CD4-positive, alpha-beta T cell treated with Interleukin-4 for 4 hours (primary cell): ENCODE data around the gene TP53BP2.
A peak's percentile ranks its signal among the peaks of the same experiment; 100 is the strongest.
"Not testable (repeated sequence)": the region's sequence is repeated elsewhere in the genome, so short reads cannot be mapped to it uniquely, and the experiment has no call there.

ENCODE experiments used
- DNase-seq: peaks from one replicate; pipeline ENCODE4 v3.0.0-alpha.2; 2020

TP53BP2 gene

DNA sequence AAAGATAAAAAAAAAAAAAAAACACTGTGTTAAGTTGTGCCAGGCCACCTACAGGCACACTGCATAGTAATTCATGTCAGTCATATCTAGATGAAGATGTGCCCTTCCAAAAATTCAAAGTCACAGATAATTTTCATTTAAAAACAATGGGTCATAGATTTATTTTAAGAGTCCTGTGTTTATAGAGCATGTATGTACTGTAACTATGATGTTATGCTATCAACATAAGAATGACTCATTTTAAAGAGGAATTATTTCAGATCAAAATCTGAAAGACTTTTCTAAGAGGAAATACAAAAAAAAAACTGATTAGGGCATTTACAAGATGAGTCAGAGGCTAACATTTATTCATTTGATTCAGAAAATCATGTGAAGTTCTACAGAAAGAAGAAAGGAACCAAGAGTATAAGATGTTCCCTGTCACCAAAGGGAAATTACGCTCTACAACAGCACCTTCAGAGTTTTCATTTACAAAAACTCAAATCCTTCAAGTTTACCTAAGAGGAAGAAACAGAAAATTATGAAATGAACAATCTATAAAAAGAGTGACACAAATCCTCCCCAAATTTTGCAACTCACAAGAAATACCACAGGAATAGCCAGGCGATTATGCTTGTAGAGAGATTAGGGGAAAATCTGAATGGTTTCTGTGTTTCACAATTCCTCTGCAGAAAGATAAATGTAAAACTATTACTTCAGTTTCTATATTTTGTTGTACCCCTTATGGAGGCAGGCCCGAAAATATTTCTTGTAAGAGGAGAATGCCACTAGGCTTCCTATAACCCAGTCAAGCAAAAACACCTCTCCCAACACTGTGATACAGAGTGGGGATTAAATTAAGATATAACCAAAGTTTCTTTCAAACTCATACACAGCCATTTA lies 13.8 kb downstream of the TP53BP2 start:
- DNase-seq = peak; percentile 82

DNA sequence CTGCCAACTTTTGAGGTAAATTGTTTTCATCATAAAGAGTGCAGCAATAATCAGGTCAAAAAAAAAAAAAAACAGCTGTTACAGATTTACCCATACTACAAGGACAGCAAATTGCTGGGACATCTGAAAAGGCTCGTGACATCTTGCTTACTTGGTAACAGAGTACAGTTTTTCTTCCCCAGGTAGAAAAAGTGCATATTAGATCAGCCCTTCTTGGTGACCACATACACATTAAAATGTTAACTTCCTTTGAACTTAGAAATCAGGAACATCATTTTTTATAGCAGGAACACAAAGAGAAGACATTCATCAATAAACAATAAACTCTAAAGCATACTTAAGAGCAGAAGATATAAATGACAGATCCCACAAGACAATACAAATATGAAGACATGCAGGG lies 16.1 kb downstream of the TP53BP2 start:
- no peak for DNase-seq

DNA sequence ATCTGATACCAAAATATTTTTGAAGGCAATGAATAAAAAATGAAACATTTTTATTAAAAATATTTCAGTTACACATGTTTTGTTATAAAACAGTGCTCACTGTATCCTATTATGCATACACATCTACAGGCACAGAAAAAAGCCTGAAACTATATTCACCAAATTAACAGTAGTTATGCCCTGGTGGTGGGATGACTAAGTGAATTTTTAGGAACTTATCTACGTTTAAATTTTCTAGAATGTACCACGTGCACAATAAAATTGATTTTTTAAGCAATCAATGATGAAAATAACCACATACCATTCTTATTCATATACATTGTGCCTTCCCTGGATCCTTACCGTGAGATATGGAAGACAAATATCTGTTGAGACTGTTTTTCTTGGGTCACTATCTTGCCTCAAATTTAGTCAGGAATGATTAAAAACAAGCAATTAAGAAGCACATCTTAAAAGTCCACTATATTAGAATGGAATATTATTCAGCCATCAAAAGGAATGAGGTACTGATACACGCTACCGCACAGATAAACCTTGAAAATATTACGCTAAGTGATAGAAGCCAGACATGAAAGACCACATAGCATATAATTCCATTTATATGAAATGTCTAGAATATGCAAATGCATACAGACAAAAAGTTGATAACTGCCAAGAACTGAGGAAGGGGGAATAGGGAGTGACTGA lies 17.4 kb downstream of the TP53BP2 start:
- DNase-seq = no peak

DNA sequence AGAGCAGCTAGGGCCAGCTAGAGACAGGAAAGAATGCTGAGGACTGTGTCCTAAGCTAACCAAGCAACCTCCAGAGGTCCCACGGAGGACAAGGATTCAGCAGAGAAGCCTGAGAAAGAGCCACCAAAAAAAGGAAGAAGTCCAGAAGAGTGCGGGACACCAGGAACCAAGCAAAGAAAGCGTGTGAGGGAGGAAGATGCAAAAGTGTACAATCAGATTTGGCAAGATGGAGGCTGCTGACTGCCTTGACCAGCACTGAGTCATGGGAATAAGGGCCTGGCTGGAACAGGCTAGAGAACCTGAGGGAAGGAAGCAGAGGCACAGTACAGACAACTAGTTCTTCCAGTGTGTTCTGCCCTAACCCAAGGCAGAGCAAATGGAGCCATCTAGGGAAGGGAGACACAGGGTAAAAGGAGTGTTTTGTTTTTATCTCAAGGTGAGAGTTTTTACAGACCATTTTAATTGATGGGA lies 18.5 kb downstream of the TP53BP2 start:
- no peak for DNase-seq

DNA sequence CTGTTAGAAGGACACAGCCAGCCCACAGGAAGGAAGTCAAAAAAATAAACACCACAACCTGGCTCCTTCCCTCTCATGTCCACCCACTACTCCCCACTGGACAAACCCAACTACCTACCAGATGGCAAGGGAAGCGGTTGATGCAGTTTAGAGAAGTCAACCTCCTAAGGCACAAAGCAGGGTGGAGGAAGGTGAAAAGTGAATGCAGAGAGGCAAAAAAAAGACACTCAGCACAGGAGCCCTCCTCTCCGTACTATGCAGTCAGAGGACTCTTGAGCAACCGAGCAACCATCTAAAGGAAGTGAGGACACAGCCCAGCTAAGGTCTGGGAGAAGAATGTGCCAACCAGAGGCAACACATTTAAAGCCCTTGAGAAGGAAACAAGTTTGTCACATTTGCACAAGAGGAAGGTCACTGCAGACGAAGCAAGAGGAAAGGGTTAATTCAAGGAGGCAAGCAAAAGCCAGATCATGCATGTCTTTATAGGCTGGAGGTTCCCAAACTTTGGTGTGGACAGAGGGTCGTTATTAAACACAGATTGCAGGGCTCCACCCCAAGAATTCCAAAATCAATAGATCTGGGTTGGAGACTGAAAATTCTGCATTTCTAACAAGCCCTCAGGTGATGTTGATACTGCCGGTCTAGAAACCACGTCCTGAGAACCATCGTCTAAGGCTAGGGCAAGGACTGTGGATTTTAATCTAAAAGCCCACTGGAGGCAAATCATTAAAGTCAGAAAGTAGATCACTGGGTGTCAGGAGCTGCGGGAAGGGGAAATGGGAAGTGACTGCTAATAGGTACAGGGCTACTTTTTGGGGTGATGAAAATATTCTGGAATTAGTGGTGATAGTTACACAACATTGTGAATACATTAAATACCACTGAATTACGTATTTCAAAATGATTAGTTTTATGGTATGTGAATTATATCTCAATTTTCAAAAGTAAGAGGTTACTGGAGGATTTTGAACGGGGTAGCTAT lies 19.7 kb downstream of the TP53BP2 start:
- no peak for DNase-seq

DNA sequence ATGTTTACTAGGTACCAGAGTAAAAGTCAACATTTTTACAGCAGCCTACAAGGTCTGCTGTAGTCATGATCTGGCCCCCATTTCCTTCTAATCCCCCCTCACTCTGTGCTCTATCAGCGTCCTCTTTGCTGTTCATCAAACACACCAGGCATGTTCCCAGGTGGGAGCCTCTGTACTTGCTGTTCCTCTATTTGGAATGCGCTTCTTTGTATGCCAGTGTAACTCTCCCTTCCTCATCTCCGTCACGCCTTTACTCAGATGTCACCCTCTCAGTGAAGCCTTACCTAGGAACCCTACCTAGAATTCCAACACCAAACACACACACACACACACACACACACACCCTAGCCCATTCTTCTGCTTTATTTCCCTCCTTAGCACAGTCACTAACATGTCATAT lies 21.0 kb downstream of the TP53BP2 start:
- no peak for DNase-seq

DNA sequence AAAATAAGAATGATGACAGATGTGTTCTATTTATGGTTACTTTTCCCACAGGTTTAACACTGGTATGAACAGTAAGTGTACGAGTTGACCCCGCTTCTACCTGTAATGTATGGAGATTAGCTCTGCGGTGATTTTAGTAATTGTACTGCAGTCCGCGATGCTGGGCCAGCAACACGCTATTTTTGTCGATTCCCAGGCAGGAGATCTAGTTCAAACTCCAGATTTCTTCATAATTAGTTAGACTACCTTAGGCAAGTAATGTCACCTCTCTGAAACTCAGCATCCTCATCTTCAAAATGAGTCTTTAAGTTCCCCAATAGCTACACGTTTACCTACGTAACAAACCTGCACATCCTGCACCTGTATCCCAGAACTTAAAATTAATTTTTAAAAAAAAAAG lies 21.5 kb downstream of the TP53BP2 start:
- DNase-seq = no peak

DNA sequence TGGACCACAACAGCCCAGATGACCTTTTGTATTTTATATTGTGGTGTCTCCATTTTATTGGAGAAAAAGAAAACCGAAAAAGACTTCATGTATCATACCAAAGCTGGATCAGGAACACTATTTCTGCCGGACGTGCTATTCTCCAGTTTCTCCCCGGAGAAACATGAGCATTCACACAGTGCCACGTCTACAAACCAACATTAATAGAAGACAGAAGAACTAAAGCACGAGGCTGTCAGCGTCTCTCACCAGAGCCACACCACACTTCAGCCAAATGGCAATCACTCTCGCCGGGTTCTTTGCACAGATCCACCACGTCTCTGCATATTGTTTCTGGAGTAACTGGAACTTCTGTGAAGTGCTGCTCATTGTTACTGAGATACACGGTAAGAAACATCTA lies 24.8 kb downstream of the TP53BP2 start:
- no peak for DNase-seq

DNA sequence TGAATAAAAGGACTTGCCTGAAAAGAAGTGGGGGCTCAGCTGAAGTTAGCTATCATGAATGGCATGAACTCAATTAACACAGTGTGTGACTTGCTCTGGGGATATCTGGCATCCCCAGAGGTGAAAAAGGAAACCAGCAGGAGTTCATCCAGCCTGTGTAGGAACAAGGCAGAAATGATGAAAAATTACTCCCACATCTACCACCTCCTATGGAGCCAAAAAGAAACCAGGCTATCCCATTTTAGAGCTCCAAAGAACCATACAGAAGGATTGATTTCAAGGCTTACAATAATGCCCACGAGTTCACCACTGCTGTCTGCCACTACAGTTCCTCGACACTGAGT lies 25.3 kb downstream of the TP53BP2 start:
- no peak for DNase-seq

DNA sequence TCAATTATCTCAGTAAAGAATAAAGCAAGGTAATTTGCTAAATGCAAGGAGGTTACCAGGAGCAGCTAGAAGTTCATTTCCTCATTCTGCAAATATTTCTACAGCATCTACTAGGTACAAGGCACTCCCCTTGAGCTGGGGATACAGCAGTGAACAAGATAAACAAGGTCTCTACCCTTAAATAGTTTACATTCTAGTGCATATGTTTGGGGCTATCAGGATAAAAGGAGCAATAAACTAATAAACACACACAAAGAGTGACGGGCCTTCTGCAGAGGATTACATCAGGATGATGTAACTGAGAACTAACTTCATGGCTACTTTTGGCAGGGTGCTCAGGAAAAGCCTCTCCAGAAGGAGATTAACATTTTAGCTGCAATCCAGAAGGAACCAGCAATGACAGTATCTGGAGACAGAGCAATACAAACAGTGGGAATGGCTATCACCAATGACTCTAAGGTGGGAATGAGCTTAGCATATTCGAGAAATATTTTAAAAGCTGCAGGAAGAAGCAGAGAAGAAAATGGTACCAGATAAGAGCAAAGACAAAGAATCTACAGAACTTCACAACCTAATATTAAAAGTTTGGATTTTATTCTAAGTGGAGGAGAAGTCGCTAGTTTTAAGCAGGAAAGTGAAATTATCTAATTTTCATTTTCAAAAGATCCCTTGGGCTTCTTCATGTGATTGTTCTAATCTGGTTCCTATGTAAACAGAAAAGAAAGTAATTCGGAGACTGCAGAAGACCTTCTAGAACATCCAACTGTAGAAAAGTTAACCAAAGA lies 25.8 kb downstream of the TP53BP2 start:
- no peak for DNase-seq

DNA sequence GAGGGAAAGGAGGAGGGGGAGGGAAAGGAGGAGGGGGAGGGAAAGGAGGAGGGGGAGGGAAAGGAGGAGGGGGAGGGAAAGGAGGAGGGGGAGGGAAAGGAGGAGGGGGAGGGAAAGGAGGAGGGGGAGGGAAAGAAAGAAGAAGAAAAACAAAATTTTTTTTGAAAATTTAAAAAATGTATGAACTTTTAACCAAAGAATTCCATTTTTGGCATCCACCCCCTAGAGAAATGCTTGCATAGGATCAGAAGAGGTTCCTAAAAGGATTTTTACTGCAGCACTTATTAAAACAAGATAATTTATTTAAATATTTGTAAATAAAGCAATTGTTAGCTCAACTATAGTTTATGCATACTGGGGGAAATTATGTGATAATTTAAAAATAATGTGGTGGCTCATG lies 28.5 kb downstream of the TP53BP2 start:
- not testable (repeated sequence) for DNase-seq

DNA sequence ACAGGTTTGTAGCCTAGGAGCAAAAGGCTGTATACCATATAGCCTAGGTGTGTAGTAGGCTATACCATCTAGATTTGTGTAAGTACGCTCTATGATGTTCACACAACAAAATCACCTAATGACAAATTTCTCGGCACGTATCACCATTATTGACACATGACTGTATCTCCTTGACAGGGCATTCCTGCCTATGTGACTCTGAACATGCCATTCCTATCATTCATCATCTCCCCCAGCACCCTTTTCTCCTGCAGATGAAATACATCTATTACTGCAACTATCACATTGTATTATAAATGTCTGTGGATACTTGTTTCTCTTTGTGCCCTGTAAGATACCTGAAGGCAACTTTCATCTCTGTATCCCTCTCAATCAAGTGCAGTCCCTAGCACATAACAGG lies 29.9 kb downstream of the TP53BP2 start:
- no peak for DNase-seq

DNA sequence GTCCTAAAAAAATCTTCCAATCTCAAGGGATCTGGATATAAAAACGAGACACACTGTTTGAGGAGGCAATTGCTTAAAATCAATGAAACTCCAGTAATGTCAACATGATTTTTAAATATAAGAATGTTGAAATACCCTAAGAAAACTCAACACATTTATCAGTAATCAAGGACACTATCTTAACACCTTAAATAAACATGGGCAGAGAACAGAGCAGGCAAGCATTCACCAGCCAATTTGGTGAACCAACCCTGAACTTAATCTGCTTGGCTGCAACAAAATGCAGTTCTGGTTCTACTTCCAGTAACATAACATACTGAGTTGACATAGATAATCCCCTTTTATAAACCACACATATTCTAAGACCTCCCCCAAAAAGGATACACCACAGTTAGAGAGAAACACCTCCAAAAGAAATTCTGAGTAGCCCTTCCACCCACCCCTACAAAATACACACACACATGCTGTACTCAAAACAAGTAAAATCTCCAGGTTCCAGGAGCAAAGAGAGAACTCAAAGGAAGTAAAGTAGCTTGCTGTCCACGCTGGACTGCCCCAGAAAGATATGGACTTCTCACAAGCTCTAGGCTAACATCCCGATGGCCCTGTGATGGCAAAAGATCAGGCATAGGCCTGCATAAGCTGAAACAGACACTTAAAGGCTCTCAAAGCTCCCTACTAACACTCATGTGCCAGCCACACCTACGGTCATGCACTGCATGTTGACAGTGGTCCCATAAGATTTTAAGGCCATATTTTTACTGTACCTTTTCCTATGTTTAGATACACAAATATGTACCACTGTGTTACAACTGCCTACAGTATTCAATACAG lies 30.5 kb downstream of the TP53BP2 start:
- no peak for DNase-seq

DNA sequence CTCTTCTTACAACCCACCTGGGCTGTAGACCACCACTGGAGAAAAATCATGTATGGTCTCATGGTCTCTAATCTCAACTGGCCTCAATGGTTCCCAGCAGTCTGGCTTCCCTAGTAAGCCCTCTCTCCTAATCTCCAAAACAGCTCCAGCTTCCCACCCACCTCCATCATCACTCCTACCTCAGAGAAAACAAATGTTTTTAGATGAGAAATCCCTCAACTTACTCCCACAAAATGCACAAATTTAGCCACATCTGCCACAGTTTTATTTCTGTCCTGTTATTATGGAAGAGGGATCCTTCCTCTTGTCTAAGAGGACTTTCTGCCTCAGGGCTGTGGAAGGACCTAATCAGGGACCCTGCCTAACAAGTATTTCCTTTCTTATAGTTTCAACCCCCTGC lies 32.1 kb downstream of the TP53BP2 start:
- DNase-seq = no peak

DNA sequence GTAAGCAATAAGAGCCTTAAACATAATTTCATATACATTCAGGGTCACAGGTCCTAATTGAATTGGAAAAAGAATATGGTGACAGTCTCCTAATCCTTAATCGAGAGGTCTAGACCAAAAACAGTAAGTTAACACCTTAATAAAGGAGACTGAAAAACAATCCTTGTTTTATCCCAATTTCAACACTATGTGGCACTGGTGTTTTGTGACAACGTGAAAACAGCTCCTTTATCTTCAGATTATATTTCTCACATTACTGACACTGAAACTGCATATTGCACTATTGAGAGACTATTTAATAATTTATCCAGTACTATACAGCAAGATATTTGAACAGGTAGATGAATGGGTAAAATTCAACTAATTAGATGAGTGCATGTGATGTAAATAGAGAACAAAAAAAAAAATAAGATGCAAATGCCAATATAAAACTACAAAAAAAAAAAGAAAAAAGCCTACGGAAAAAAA lies 34.1 kb downstream of the TP53BP2 start:
- peak; percentile 61 for DNase-seq

DNA sequence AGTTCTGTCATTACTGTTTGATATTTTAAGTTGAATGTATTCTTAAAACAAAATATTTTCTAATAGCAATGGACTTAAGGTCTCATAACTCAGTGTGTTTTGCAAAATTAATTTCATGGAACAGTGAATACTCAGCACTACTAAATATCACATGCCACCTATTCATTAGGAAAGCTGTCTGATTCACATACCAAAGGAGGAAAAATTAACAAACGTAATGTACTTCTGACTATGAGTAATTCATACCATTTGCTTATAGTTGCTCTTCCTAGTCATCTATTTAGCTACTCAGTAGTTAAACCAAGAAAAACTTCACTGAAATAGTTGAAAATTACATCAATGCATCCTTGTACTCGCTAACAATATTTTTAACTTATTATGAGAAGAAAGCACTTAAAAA lies 35.2 kb downstream of the TP53BP2 start:
- no peak for DNase-seq

DNA sequence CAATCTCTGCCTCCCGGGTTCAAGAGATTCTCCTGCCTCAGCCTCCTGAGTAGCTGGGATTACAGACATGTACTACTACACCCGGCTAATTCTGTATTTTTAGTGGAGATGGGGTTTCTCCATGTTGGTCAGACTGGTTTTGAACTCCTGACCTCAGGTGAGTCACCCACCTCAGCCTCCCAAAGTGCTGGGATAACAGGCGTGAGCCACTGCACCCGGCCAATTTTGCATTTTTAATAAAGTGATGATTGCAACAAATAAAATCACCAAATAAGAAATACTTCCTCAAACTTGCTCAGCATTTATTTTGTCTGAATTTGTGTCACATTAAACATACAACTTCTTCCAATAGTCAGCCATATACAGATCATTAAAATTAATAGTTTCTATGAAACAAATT lies 35.8 kb downstream of the TP53BP2 start:
- DNase-seq = not testable (repeated sequence)

DNA sequence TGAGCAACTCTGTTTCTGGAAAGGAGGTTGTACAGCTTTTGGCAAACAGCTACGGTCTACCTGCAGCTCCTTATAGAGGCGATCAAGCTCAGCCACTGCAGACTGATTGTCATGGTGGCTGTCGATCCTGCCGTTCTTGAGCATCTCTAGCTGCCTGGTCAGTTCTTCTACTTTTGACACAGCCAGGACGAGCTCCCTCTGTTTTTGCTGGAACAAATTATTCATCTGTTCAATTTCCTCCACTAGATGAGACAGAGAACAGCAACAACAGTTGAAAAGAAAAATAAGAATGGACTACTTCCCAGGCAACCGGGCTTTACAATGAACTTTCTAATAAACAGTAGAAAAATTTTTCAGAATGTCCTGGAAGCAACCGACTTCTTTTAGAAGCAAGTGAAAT lies 42.5 kb downstream of the TP53BP2 start:
- no peak for DNase-seq

DNA sequence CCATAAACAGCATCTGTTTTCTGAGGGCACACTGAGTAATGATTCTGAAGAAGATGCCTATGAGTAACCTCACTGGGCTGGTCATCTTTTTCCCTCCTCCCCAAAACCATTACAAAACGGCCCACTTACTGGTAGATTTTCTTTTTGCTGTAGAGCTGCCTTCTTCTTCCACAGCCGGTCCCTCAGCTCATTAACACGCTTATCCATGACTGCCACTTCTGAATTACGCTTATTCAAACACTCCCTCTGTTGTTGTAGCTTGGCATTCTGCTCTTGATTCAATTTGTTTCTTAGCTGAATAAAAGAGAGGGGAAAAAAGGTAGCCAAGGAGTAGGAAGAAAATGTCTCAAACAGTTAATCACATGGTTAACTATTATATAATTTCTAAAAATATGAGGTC lies 43.1 kb downstream of the TP53BP2 start:
- no peak for DNase-seq

DNA sequence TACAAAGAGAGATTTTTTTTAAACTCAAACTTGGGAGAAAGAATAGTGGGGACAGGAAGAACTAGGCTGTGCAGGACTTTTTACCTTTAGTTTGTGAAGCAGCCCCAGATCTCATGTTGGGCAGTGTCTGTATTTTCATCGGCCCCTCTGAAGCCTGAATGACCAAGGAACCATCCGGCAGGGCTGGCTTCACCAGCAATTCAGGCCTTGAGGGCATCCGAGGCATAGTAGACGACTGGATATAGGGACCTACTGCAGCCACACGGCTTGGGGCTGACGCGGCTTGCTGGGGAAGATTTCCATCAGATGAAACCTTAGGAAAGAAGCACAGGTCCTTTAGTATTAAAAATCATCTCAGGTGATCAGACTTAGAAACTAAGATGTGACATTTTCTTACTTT lies 43.7 kb downstream of the TP53BP2 start:
- no peak for DNase-seq

DNA sequence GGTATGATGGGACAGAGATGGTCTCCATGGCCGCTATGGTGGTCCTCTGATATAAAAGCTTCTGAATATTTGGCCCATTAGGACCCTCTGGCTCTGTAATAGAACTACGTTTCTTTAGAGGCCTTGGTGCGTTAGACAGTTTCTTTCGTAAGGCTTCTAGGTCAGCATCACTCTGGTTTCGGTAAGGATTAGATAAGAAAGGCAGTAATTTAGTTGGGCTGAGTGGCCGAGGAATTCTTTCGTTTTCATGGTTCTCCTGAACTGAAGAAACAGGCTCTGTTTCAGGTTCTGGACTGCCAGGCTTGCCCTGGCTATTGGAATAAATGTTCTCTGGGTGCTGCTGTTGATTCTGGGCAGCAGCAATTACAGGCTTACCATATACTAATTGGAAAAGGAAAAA lies 49.5 kb downstream of the TP53BP2 start:
- DNase-seq = no peak
